K562 (cell line): ENCODE results near the gene UBXN10. TPM values are rescaled to one million over a fixed set of nuclear protein-coding genes. Genes with fewer than 3 reads are reported as not detected.

ENCODE experiments used
- CSDE1 ChIP-seq, 2 experiments: fragments of 450-650 bp; IDR thresholded peaks; 2 replicates each; pipeline ENCODE4 v1.6.1; 2016; ENCODE audit warnings: mild to moderate bottlenecking in 1 of 2
- ETS1 ChIP-seq: conservative IDR thresholded peaks from 2 replicates; pipeline ENCODE4 v1.6.1; 2011; ENCODE audit warnings: low read depth, mild to moderate bottlenecking, low read length; ENCODE audit not compliant: control insufficient read depth
- GABPB1 ChIP-seq: sonication (generic); formaldehyde crosslinking; IDR thresholded peaks from 2 replicates; pipeline ENCODE4 v1.8.0; 2022; ENCODE audit warnings: mild to moderate bottlenecking, missing genetic modification reagents
- MBD2 ChIP-seq: sonication (generic); IDR thresholded peaks from 2 replicates; pipeline ENCODE4 v1.6.1; 2016; ENCODE audit warnings: low read depth, borderline replicate concordance
- MGA ChIP-seq: fragments of 450-650 bp; IDR thresholded peaks from 2 replicates; pipeline ENCODE4 v1.6.1; 2016; ENCODE audit warnings: mild to moderate bottlenecking, moderate library complexity
- NCOA1 ChIP-seq: fragments of 450-650 bp; IDR thresholded peaks from 2 replicates; pipeline ENCODE4 v1.6.1; 2016; ENCODE audit warnings: low read depth
- NRF1 ChIP-seq, 2 experiments: fragments of 450-650 bp; IDR thresholded peaks in 1 of 2; conservative IDR thresholded peaks in 1 of 2; 2 replicates each; pipeline ENCODE4 v1.6.1; 2014; ENCODE audit warnings: mild to moderate bottlenecking in 2 of 2
- PHF20 ChIP-seq: fragments of 450-650 bp; IDR thresholded peaks from 2 replicates; pipeline ENCODE4 v1.6.1; 2018; ENCODE audit not compliant: partially characterized antibody
- RBM14 ChIP-seq: fragments of 200-400 bp; formaldehyde crosslinking; IDR thresholded peaks from 2 replicates; pipeline ENCODE4 v1.6.1; 2018; ENCODE audit warnings: low read depth, mild to moderate bottlenecking, low read length, moderate library complexity, borderline replicate concordance; ENCODE audit not compliant: insufficient read depth
- SMARCA5 ChIP-seq: fragments of 450-650 bp; IDR thresholded peaks from 2 replicates; pipeline ENCODE4 v1.6.1; 2016
- SMC3 ChIP-seq: conservative IDR thresholded peaks from 2 replicates; pipeline ENCODE4 v1.6.1; 2011; ENCODE audit warnings: low read depth, low read length, improper control_type of control experiment; ENCODE audit not compliant: insufficient read depth
- TEAD1 ChIP-seq, 2 experiments: fragments of 450-650 bp in 1 of 2; sonication (generic) in 1 of 2; formaldehyde crosslinking; IDR thresholded peaks; 2 replicates each; pipeline versions ENCODE4 v1.4.0 to v1.8.0; 2020 to 2022; ENCODE audit warnings: mild to moderate bottlenecking in 2 of 2, missing genetic modification reagents in 1 of 2
- U2AF2 ChIP-seq: fragments of 200-400 bp; formaldehyde crosslinking; optimal IDR thresholded peaks from 2 replicates; pipeline ENCODE3; 2017; ENCODE audit warnings: low read depth, mild to moderate bottlenecking, low read length
- ZNF12 ChIP-seq: sonication (generic); formaldehyde crosslinking; IDR thresholded peaks from 2 replicates; pipeline ENCODE4 v1.4.0; 2020; ENCODE audit warnings: mild to moderate bottlenecking, missing genetic modification reagents
- ZNF354B ChIP-seq: fragments of 250-450 bp; sonication (Bioruptor Pico); IDR thresholded peaks from 2 replicates; pipeline ENCODE4 v1.4.0; 2020
- ZNF507 ChIP-seq: conservative IDR thresholded peaks from 2 replicates; pipeline ENCODE4 v1.6.1; 2017; ENCODE audit warnings: missing genetic modification characterization, missing compliant biosample characterization
- ZNF583 ChIP-seq: fragments of 250-450 bp; sonication (Bioruptor Pico); IDR thresholded peaks from 2 replicates; pipeline ENCODE4 v1.4.0; 2020
- ZNF780A ChIP-seq: fragments of 250-450 bp; sonication (Bioruptor Pico); IDR thresholded peaks from 2 replicates; pipeline ENCODE4 v1.5.0; 2021; ENCODE audit warnings: mild to moderate bottlenecking
- ZNF830 ChIP-seq: fragments of 250-450 bp; sonication (Bioruptor Pico); IDR thresholded peaks from 2 replicates; pipeline ENCODE4 v1.5.0; 2021; ENCODE audit warnings: mild to moderate bottlenecking
- polyA plus RNA-seq, 8 experiments: library from polyadenylated mRNA; depleted of rRNA in 4 of 8; stranded (reverse) in 5 of 8; unstranded in 3 of 8; fragments of >200 nt; fragmentation: Nextera tagmentation in 2 of 8; fragmentation: Illumina TruSeq in 1 of 8; extraction: Ambion mirVana in 2 of 8; extraction: Trizol in 1 of 8; gene quantifications; 2 replicates each; pipeline versions ENCODE4 v1.2.1 to v1.2.3, GENCODE V29; 2011 to 2014; ENCODE audit warnings: inconsistent platforms in 1 of 8, missing spikeins in 1 of 8
- total RNA-seq, 7 experiments: library from RNA; depleted of rRNA in 6 of 7; stranded (reverse); fragments of >200 nt in 6 of 7; fragmentation: Illumina TruSeq in 2 of 7; extraction: Trizol in 2 of 7; gene quantifications; 2 replicates each; pipeline versions ENCODE4 v1.2.1 to v1.2.3, GENCODE V29; 2011 to 2021; ENCODE audit warnings: low replicate concordance in 1 of 7

The UBXN10 gene
- total and polyA plus RNA-seq, 9 of the 15 experiments (the other 6 are each of a cell fraction or from before 2014, with no cell fraction given), result 10.7 to 17.7 (median 13.6) TPM

GRCh38 chr1:20165522-20165951 lies 20.4 kb upstream of the UBXN10 start (continued):
- TF ChIP-seq TEAD1 (CRISPR knock-in tag; IDR thresholded peaks at IDR 0.05) (0 out of 4 replicates have a peak, but pooled peaks of 1 of the 2 experiments have one; percentile 60), NRF1 (conservative IDR thresholded peaks at IDR 0.05 in 1 of 2, IDR thresholded peaks at IDR 0.05 in 1 of 2) (peak in 1 of 2 experiments; percentile 22; a peak in 1 of 4 replicates), ZNF780A (CRISPR knock-in tag) (no peak), CSDE1 (IDR thresholded peaks at IDR 0.05) (no peak), ZNF830 (CRISPR knock-in tag) (no peak), SMARCA5 (peak; percentile 68; the same call in 1 of the 2 replicates), NCOA1 (no peak), ZNF583 (CRISPR knock-in tag) (no peak), MBD2 (no peak), ZNF354B (CRISPR knock-in tag) (no peak), U2AF2 (no peak), SMC3 (peak; percentile 65; the same call in 1 of the 2 replicates), RBM14 (no peak), ETS1 (no peak), ZNF507 (tag) (no peak), MGA (peak; percentile 27), GABPB1 (CRISPR knock-in tag) (no peak), PHF20 (peak; percentile 89), ZNF12 (CRISPR knock-in tag) (no peak)
